ENCODE results near the gene CD3D.
A peak's percentile ranks its signal among the peaks of the same experiment; 100 is the strongest.

The CD3D gene

DNA sequence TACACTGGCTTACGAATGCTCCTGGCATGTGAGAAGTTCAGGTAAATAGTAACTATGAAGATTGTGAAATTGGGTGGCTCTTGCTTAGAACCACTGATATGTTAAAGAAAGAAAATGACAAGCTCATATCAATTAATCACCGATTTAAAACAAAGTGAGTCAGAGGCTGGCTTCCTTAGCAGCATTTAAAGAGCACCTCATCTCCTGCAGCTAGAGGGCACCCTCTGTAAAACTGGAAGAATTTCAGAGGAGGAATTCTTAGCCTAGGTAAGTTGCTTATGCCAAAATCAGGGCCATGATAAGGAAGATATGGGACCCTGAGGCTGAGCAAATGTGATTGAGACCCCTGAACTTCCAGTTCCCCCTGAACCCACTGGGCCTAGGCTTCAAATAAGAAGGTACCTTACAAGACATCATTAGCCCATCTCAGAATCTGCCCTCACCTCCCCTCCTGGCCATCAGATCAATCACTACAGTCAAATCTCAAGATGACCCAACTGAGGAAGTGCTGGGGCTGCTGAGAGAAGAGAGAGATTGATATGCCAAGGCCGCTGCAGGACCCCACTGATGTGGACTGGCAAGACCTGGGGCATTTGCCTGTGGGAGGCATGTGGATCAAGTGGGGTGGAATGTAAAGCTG is 46.6 kb downstream of the CD3D start:
- Mint-ChIP-seq H3K4me3 (no peak overlapping the region), H3K4me1 (peaks cover 16% of the 10 kb centered on the region), H3K36me3 (no peaks in the 10 kb centered on the region), H3K9me3 (no peaks in the 10 kb centered on the region), H3K27ac (peak overlapping the region; percentile 64)
- DNase-seq (ENCODE audit: low spot score in 2 of 2): no peak
- ATAC-seq: peak; percentile 83

- ATAC-seq (no peak), DNase-seq (ENCODE audit: low spot score in 2 of 2) (no peak)
- H3K27ac Mint-ChIP-seq: peak overlapping the region; percentile 64
- H3K36me3 Mint-ChIP-seq: no peaks in the 10 kb centered on the region
- no peaks in the 10 kb centered on the region for H3K9me3 Mint-ChIP-seq
- H3K4me3 Mint-ChIP-seq: no peak overlapping the region
- H3K4me1 Mint-ChIP-seq: peaks cover 20% of the 10 kb centered on the region
These were observed 47.3 kb downstream of the CD3D start for GRCh38 chr11:118295199-118295598.

- Mint-ChIP-seq H3K4me3 (no peak overlapping the region), H3K4me1 (peaks cover 20% of the 10 kb centered on the region), H3K9me3 (no peaks in the 10 kb centered on the region), H3K36me3 (no peaks in the 10 kb centered on the region), H3K27ac (no peak overlapping the region)
- DNase-seq (ENCODE audit: low spot score in 2 of 2): no peak
- ATAC-seq: no peak
These were observed 48.5 kb downstream of the CD3D start for GRCh38 chr11:118294053-118294452.

DNA sequence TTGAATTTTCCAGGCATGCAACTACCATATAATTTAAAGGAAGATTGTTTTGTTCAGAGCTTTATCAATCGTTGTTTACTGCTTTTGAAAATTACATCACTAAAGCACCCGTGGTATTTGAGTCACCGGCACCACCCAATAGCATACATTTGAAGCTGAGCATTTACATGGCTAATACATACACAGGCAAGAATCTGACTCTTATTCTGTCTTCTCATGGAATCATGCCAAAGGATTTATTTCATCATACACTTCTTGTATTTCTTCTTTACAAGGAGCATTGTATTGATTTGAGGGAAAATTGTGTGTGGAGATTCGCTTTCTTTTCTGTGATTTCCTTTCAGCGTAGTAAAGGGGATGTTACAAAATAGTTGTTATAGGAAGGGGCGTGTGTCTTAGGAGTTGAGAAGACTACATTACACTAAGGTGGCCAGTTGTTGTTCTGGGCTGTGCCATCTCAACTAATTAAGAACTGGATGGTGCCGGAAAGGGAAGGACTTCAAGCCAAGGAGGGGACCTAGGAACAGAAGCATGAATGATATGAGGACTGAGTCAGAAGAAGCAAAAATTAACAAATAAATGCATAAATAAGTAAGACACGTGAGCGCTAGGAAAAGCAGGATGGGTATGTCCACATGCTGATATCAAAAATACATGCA is 50.9 kb downstream of the CD3D start:
- peaks cover 20% of the 10 kb centered on the region for H3K4me1 Mint-ChIP-seq
- no peak overlapping the region for H3K27ac Mint-ChIP-seq
- no peak for DNase-seq (ENCODE audit: low spot score in 2 of 2)
- H3K36me3 Mint-ChIP-seq: no peaks in the 10 kb centered on the region
- no peaks in the 10 kb centered on the region for H3K9me3 Mint-ChIP-seq
- ATAC-seq: no peak
- no peak overlapping the region for H3K4me3 Mint-ChIP-seq

GRCh38 chr11:118290923-118291322 is 51.6 kb downstream of the CD3D start:
- H3K4me1 Mint-ChIP-seq: peaks cover 15% of the 10 kb centered on the region
- H3K27ac Mint-ChIP-seq: no peak overlapping the region
- no peaks in the 10 kb centered on the region for H3K9me3 Mint-ChIP-seq
- ATAC-seq (peak; percentile 89), DNase-seq (ENCODE audit: low spot score in 2 of 2) (no peak)
- H3K36me3 Mint-ChIP-seq: no peaks in the 10 kb centered on the region
- no peak overlapping the region for H3K4me3 Mint-ChIP-seq

GRCh38 chr11:118289401-118289800 is 53.1 kb downstream of the CD3D start:
- no peak for ATAC-seq
- H3K4me1 Mint-ChIP-seq: peaks cover 8% of the 10 kb centered on the region
- H3K4me3 Mint-ChIP-seq: no peak overlapping the region
- no peaks in the 10 kb centered on the region for H3K36me3 Mint-ChIP-seq
- no peaks in the 10 kb centered on the region for H3K9me3 Mint-ChIP-seq
- H3K27ac Mint-ChIP-seq: no peak overlapping the region
- DNase-seq (ENCODE audit: low spot score in 2 of 2): no peak

Data from stimulated activated effector memory CD8-positive, alpha-beta T cell treated with anti-CD3 and anti-CD28 coated beads, Interleukin-12 subunit alpha, Interleukin-12 subunit beta, amount 100 ng/mL, for 72 hours (primary cell).